ENCODE measurements around the gene C11orf54.
"Not testable (repeated sequence)": the region's sequence is repeated elsewhere in the genome, so short reads cannot be mapped to it uniquely, and the experiment has no call there.

The C11orf54 gene

DNA sequence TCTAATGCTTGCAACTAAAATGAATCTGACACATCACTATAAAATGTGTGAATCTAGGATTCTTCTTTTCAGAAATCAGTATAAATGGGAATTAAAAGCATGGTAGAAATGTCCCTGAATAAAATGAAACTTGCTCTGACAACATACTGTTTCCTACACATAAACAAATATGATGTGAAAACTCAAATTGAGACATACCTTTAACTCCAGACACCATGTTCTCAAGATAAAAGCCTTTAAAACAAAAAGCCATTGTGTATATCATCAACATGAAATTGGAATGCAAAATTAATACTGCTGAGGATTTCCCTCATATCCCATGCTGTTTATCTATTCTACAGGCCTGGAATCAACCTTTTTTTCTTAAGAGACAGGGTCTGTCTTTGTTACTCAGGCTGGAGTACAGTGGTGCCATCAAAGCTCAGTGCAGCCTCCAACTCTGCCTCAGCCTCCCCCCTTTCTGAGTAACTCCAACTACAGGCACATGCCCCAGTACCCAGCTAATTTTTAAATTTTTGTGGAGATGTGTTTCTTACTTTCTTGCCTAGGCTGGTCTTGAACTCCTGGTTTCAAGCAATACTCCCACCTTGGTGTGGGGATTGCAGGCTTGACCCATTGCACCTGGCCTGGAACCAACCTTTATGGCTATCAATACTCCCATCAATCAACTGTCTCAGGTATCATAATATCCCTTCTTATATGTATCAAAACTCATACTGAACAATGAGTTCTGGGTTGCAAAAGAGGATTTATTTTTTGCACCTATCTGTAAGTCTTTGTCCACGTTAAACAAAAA lies 6.8 kb upstream of the C11orf54 start:
- DNase-seq (ENCODE audit: low read depth in 2 of 2, low spot score in 1 of 2), result no peak

DNA sequence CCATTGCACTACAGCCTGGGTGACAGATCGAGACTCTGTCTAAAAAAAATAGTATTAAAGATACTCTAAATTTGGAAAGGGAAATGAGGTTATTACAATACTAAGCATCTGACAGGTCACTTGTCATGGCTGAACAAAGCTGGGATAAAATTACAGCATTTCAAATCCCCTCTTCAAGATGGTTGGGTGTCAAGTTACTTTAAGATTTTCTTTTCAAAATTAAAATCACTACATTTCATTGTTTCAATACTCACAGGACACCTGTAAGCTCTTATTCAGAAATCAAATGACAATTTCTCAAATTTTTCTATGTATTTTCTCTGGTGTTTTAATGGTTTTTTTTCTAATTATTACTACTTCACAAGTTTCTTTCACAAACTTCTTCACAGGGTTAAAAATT lies 5.8 kb upstream of the C11orf54 start:
- DNase-seq (ENCODE audit: low read depth in 2 of 2, low spot score in 1 of 2), result no peak

DNA sequence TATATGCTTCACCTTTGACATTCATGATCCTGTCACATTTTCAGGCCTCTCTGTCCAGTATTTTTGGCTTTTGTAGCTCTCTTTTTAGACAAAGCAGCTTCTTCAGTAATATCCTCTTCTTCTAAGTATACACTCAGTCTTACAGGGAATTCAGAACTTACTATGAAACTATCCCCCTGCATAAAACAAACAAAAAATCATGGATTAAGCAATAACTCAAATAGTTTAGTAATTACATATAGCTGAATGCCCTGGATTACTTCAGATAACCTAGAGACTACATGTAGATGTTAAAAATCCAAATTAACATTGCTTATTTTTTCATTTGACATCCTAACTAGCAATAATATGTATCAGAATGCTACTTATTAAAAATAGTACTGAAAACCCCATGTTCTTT lies 5.3 kb upstream of the C11orf54 start:
- DNase-seq (ENCODE audit: low read depth in 2 of 2, low spot score in 1 of 2), result no peak

GRCh38 chr11:93737904-93738612 lies 3.4 kb upstream of the C11orf54 start:
- no peak for DNase-seq (ENCODE audit: low read depth in 2 of 2, low spot score in 1 of 2)

DNA sequence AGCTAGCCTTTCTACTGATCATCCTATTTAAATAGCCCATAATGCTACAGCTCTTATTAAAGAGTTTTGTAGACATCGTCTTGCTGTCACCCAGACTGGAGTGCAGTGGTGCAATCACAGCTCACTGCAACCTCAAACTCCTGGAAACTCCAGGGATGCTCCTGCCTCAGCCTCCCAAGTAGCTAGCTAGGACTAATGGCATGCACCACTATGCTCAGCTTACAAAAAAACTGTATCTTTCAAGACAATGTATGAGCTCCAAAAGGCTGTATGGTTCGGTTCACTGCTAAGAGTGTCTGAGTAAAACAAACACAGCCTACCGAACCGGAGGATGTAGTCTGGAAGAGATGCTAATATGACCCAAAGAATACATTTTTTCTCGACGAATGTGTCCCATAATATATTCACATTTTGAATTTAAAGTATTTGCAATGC lies 2.8 kb upstream of the C11orf54 start:
- DNase-seq (ENCODE audit: low read depth in 2 of 2, low spot score in 1 of 2), result no peak

DNA sequence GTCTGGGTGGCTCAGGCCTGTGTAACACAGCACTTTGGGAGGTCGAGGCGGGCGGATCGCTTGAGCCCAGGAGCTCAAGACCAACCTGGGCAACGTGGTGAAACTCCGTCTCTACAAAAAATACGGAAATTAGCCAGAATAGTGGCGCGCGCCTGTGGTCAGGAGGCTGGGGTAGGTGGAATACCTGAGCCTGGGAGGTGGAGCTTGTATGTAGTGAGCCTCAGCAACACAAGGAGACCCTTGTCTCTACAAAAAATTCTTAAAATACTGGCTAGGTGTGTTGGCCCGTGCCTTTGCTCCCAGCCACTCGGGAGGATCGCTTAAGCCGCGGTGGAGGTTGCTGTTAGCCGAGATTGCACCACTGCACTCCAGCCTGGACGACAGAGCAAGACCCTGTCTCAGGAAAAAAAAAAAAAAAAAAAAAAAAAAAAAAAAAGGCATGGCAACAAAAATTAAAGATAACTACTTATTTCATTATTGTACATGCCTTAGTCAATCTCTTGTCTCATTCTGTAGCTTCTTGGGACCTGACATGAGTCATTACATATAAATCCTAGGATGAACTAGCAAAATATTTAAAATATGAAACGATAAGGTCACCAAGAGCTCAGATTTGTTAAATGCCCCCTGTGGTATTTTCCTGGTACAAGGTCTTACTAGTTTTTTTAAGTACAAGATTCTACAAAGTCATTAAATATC lies 1.3 kb upstream of the C11orf54 start:
- no peak for DNase-seq (ENCODE audit: low read depth in 2 of 2, low spot score in 1 of 2)

DNA sequence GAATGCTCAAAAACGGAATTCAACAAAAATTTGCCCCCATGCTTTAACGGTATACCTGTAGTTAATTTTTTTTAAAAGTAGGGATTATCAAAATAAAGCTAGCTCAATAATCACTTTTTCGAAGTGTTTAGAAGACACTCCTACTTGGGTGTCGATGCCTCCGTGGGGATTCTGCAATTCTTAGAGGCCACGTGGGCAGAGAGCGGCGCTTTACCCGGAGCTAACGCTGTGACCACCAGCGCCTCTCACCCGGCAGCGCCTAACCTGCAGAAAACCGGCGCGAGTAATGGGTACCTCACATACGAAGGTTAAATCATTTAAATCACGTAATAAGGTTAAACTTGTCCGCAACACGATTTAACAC lies 760 bp upstream of the C11orf54 start:
- DNase-seq (ENCODE audit: low read depth in 2 of 2, low spot score in 1 of 2), result peak; percentile 29 to 47

GRCh38 chr11:93741882-93742226 lies 382 bp downstream of the C11orf54 start:
- no peak for DNase-seq (ENCODE audit: low read depth in 2 of 2, low spot score in 1 of 2)

DNA sequence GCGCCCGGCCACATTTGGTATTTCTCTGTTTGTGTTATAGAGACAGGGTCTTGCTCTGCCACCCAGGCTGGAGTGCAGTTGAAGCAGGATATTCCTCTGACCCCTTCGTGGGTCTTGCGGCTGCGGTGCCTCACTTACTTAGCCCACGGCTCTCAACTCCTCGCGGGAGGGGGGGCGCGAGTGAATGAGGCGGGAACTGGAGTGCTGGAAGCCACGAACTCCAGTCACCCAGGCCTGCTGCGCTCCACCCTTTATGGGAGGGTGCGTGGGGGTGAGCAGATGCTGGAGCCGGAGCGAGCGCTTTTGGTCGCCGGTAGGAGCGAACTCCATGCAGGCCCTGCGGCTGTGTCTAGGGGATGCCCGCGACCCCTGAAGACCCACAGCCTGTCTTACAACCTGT lies 1.8 kb downstream of the C11orf54 start:
- DNase-seq (ENCODE audit: low read depth in 2 of 2, low spot score in 1 of 2), result no peak

GRCh38 chr11:93744669-93745004 lies 3.2 kb downstream of the C11orf54 start:
- DNase-seq (ENCODE audit: low read depth in 2 of 2, low spot score in 1 of 2), result no peak

- DNase-seq (ENCODE audit: low read depth in 2 of 2, low spot score in 1 of 2), result not testable (repeated sequence)
Observed at GRCh38 chr11:93745005-93745755, 3.7 kb downstream of the C11orf54 start.

- DNase-seq (ENCODE audit: low read depth in 2 of 2, low spot score in 1 of 2), result no peak
Observed at GRCh38 chr11:93746101-93746500, 4.6 kb downstream of the C11orf54 start.

DNA sequence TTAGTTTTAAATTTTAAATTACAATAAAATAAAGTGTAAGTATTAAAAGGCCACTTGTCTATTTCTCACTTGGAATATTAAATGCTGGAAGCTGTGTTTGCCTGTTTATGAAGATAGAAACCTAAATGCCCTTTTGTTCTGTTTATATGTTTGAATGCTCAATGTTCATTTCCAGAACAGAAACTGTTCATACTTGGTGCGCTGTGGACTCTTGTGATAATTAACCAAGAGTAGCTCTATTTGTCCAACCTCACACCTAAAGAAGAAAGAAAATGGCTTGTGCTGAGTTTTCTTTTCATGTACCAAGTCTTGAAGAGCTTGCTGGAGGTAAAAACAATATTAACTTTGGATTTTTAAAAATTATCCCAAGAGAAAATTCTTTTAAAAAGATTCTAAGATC lies 5.7 kb downstream of the C11orf54 start:
- no peak for DNase-seq (ENCODE audit: low read depth in 2 of 2, low spot score in 1 of 2)

DNA sequence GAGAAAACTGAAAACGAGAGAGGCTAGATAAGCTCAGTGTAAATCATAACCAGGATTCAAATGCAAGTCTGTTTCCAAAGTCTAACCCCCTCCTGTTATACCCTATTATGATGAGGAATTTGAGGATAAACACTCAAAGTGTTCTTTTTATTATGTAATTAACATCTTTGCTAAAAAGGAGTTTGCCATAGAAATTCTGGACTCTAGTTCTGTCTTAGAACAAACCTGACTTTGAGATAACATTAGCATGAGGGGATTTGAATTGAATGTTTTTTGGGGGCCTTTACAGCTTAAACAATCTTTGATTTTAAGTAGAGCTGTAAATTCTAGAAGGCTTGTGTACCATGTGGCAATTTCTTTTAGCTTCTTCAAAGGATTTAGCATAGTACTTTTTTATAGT lies 9.5 kb downstream of the C11orf54 start:
- DNase-seq (ENCODE audit: low read depth in 2 of 2, low spot score in 1 of 2), result no peak

DNA sequence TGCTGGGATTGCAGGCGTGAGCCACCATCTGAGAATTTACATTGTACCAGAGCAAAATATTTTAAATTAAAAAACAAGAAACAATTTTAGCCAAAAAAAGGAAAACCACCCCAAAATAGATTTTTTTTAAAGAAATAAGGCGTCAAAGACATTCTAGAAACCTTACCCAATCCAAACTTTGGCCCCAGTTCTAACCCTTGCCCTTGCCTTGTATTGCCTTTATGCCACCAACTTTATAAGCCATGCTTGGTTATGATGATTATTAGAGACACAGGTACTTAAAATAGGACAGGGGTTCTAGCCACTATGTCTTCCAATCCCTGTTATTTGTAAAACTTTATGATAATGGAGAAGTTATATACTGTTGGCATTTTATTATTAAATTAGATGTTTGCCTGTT lies 11.8 kb downstream of the C11orf54 start:
- DNase-seq (ENCODE audit: low read depth in 2 of 2, low spot score in 1 of 2), result no peak

DNA sequence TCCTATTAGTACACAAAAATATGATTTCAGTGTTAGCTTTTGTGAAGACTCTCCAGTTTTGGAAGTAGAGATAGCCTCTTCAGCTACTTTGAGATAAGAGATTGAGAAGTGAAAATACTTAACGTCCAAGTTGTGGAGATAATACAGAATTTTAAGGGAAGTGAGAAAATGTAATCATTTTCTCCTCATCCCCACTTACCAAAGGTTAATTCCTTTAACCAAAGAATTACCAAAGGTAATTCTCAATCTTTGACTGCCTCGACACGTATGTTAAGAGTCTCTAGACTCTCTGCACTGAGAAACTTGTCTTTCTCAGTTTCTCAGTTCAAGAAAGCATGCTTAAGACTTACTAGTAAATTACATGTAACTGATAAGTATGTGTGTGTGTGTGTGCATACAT lies 15.3 kb downstream of the C11orf54 start:
- DNase-seq (ENCODE audit: low read depth in 2 of 2, low spot score in 1 of 2), result no peak

GRCh38 chr11:93757301-93757700 lies 15.8 kb downstream of the C11orf54 start:
- no peak for DNase-seq (ENCODE audit: low read depth in 2 of 2, low spot score in 1 of 2)

DNA sequence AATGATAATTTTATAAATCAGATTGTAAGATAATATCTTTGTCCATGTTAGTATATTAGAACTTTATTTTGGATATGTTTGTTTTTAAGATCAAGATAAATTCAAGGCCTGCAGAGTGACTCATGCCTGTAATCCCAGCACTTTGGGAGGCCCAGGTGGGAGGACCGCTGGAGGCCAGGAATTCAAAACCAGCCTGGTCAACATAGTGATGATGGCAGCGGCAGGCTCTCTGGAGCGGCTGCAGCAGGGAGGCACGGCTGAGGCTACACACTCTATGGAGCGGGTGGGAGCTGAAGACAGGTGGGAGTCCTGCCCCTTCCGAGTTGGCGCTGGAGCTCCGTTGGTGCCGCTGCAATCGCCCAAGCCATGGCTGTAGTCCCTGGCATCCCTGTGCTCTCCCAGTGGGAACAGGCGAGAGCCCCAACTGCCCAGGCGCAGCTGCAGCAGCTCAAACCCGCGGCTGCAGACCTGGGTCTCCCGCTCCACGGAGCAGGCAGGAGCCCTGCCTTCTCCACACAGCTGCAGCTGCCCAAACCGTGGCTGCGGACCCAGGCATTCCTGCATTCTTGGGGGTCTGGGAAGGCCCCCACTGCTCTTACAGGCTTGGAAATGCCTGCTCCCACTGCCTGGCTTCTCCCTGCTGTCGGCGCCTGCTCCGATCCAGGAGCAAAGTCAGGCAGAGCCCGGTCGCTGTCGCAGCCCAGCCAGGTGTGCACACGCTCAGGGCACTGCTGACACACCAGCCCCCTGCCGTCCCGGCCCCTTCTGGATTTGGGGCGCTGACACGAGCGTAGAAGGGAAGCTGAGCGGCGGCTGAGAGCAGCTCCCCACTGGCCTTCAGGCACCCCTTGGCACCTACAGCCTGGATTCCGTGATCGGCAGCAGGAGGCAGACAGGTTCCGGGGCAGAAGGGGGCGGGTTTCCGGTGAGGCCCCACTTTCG lies 16.7 kb downstream of the C11orf54 start:
- no peak for DNase-seq (ENCODE audit: low read depth in 2 of 2, low spot score in 1 of 2)

DNA sequence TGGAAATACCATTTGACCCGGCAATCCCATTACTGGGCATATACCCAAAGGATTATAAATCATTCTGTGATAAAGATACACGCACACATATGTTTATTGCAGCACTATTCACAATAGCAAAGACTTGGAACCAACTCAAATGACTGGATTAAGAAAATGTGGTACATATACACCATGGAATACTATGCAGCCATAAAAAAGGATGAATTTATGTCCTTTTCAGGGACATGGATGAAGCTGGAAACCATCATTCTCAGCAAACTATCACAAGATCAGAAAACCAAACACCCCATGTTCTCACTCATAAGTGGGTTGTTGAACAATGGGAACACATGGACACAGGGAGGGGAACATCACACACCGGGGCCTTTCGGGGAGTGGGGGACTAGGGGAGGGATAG lies 17.7 kb downstream of the C11orf54 start:
- DNase-seq (ENCODE audit: low read depth in 2 of 2, low spot score in 1 of 2), result not testable (repeated sequence)

DNA sequence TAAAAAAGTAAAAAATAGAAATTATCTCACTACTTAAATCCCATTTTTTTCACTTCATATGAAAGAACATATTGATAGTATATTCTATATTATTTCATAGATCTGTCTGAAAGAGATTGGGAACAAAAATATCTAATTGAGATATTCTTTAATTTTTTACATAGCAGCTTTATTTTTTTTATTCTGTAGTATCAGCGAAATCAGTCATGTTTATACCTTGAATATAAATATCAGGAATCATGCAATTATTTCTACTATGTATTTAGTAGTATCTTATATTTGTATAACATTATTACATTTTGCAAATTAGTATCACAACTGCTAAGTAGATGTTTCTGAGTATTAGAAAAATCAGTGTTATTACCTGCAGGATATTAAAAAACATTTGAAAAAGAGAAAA lies 20.4 kb downstream of the C11orf54 start:
- DNase-seq (ENCODE audit: low read depth in 2 of 2, low spot score in 1 of 2), result no peak

- DNase-seq (ENCODE audit: low read depth in 2 of 2, low spot score in 1 of 2), result no peak
Observed at GRCh38 chr11:93765551-93765950, 24.1 kb downstream of the C11orf54 start.
